Smooth muscle cell (in vitro differentiated cells): ENCODE measurements around the gene CYP2C9. TPM values are rescaled to one million over a fixed set of nuclear protein-coding genes. Genes with fewer than 3 reads are reported as not detected.
"Not testable (repeated sequence)": the region's sequence is repeated elsewhere in the genome, so short reads cannot be mapped to it uniquely, and the experiment has no call there.

Experiments used
- DNase-seq: peaks from one replicate; lab custom pipeline; 2025; ENCODE audit not compliant: unreplicated experiment; lab: John Stamatoyannopoulos, UW
- H2AFZ ChIP-seq: fragments of 200-600 bp; sonication (generic); 2 replicates; pipeline ENCODE4 v1.6.0; 2016; ENCODE audit warnings: antibody characterized with exemption, low read depth, mild to moderate bottlenecking
- H3F3A ChIP-seq: fragments of 200-600 bp; sonication (generic); 2 replicates; pipeline ENCODE4 v1.6.0; 2017; ENCODE audit warnings: antibody characterized with exemption, low read depth
- H3K27ac ChIP-seq: fragments of 200-600 bp; sonication (generic); 2 replicates; pipeline ENCODE4 v1.5.1; 2016; ENCODE audit warnings: low read depth, mild to moderate bottlenecking
- H3K27me3 ChIP-seq: fragments of 200-600 bp; sonication (generic); 2 replicates; pipeline ENCODE4 v1.6.1; 2016; ENCODE audit warnings: low read depth, mild to moderate bottlenecking
- H3K36me3 ChIP-seq: fragments of 200-600 bp; sonication (generic); 2 replicates; pipeline ENCODE4 v1.5.1; 2016; ENCODE audit warnings: low read depth
- H3K4me1 ChIP-seq: fragments of 200-600 bp; sonication (generic); 2 replicates; pipeline ENCODE4 v1.5.1; 2016; ENCODE audit warnings: low read depth
- H3K4me2 ChIP-seq: fragments of 200-600 bp; sonication (generic); 2 replicates; pipeline ENCODE4 v1.6.0; 2016; ENCODE audit warnings: mild to moderate bottlenecking
- H3K4me3 ChIP-seq: fragments of 200-600 bp; sonication (generic); 2 replicates; pipeline ENCODE4 v1.5.1; 2016; ENCODE audit warnings: mild to moderate bottlenecking
- H3K79me2 ChIP-seq: fragments of 200-600 bp; sonication (generic); 2 replicates; pipeline ENCODE4 v1.6.0; 2016; ENCODE audit warnings: low read depth, mild to moderate bottlenecking
- H3K9ac ChIP-seq: fragments of 200-600 bp; sonication (generic); 2 replicates; pipeline ENCODE4 v1.6.0; 2016; ENCODE audit warnings: low read depth
- H3K9me3 ChIP-seq: fragments of 200-600 bp; sonication (generic); replicated peaks from 2 replicates; pipeline ENCODE4 v1.5.1; 2016; ENCODE audit warnings: low read depth
- H4K20me1 ChIP-seq: fragments of 200-600 bp; sonication (generic); 2 replicates; pipeline ENCODE4 v1.6.0; 2016; ENCODE audit warnings: low read depth
- WGBS: methylation state at CpG from one replicate; pipeline ENCODE4 v1.1.7; 2016; ENCODE audit warnings: low lambda C conversion rate; 5-methylcytosine and 5-hydroxymethylcytosine counted together
- polyA plus RNA-seq: library from polyadenylated mRNA; unstranded; fragments of >200 nt; fragmentation: Nextera tagmentation; extraction: Ambion mirVana; gene quantifications from 2 replicates; pipeline ENCODE4 v1.2.1, GENCODE V29; 2016
- total RNA-seq: library from RNA; depleted of rRNA; stranded (reverse); fragments of >200 nt; gene quantifications from 2 replicates; pipeline ENCODE4 v1.2.3, GENCODE V29; 2014
- TF ChIP-seq, protein P1 (sequence below): fragments of 200-600 bp; sonication (generic); IDR thresholded peaks from 2 replicates; pipeline ENCODE4 v1.5.1; 2017; ENCODE audit warnings: borderline replicate concordance, mild to moderate bottlenecking, antibody characterized with exemption; ENCODE audit not compliant: insufficient read depth, poor library complexity, severe bottlenecking

Gene CYP2C9
- 0.63 and 1.3 TPM in 2 replicates for total RNA-seq
- 0.10 TPM in 1 of 2 replicates, not detected in the other for polyA plus RNA-seq

- H3K4me1 ChIP-seq: no peaks in the 10 kb centered on the region
- H2AFZ ChIP-seq: no peak within 1 kb of the TSS
- H4K20me1 ChIP-seq: no peaks in the 10 kb centered on the region
- H3K27ac ChIP-seq: no peak within 1 kb of the TSS
- no peak within 1 kb of the TSS for H3K4me2 ChIP-seq
- 80% methylated on average over 2 of the region's 2 CpGs for whole genome bisulfite sequencing
- no peaks in the 10 kb centered on the region for H3K9me3 ChIP-seq
- no peak for DNase-seq
- no peaks in the 10 kb centered on the region for H3K27me3 ChIP-seq
- H3K4me3 ChIP-seq: no peak within 1 kb of the TSS
- H3K36me3 ChIP-seq: no peaks in the 10 kb centered on the region
- H3K9ac ChIP-seq: no peak within 1 kb of the TSS
- no peaks in the 10 kb centered on the region for H3F3A ChIP-seq
- TF ChIP-seq, protein P1, sequence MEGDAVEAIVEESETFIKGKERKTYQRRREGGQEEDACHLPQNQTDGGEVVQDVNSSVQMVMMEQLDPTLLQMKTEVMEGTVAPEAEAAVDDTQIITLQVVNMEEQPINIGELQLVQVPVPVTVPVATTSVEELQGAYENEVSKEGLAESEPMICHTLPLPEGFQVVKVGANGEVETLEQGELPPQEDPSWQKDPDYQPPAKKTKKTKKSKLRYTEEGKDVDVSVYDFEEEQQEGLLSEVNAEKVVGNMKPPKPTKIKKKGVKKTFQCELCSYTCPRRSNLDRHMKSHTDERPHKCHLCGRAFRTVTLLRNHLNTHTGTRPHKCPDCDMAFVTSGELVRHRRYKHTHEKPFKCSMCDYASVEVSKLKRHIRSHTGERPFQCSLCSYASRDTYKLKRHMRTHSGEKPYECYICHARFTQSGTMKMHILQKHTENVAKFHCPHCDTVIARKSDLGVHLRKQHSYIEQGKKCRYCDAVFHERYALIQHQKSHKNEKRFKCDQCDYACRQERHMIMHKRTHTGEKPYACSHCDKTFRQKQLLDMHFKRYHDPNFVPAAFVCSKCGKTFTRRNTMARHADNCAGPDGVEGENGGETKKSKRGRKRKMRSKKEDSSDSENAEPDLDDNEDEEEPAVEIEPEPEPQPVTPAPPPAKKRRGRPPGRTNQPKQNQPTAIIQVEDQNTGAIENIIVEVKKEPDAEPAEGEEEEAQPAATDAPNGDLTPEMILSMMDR: no peak
- no peaks in the 10 kb centered on the region for H3K79me2 ChIP-seq
Observed at GRCh38 chr10:94938383-94938782, at the start of gene CYP2C9. Gene CYP2C9 (plus strand): TSS chr10:94938658. CDS start chr10:94938683, 25 bp downstream.

GRCh38 chr10:94889123-94889522 is 49.3 kb upstream of the CYP2C9 start:
- H3K4me3 ChIP-seq: no peak overlapping the region
- H3K4me1 ChIP-seq: no peaks in the 10 kb centered on the region
- no peaks in the 10 kb centered on the region for H3K36me3 ChIP-seq
- WGBS: 83% methylated on average over 3 of the region's 3 CpGs
- no peak overlapping the region for H3K27ac ChIP-seq
- no peaks in the 10 kb centered on the region for H3K9me3 ChIP-seq
- H2AFZ ChIP-seq: no peak overlapping the region
- TF ChIP-seq, protein P1: no peak
- no peaks in the 10 kb centered on the region for H3F3A ChIP-seq
- H3K27me3 ChIP-seq: no peaks in the 10 kb centered on the region
- H4K20me1 ChIP-seq: no peaks in the 10 kb centered on the region
- H3K9ac ChIP-seq: no peak overlapping the region
- H3K79me2 ChIP-seq: no peaks in the 10 kb centered on the region
- H3K4me2 ChIP-seq: no peak overlapping the region
- no peak for DNase-seq

GRCh38 chr10:94890264-94891022 is 48.0 kb upstream of the CYP2C9 start:
- Histone ChIP-seq H3K36me3 (no peaks in the 10 kb centered on the region), H3K27me3 (no peaks in the 10 kb centered on the region), H4K20me1 (no peaks in the 10 kb centered on the region), H3K9me3 (no peaks in the 10 kb centered on the region), H3K4me2 (no peak overlapping the region), H3K4me1 (no peaks in the 10 kb centered on the region), H3F3A (no peaks in the 10 kb centered on the region), H3K9ac (no peak overlapping the region), H2AFZ (no peak overlapping the region), H3K4me3 (no peak overlapping the region), H3K79me2 (no peaks in the 10 kb centered on the region), H3K27ac (no peak overlapping the region)
- DNase-seq: no peak
- 76% methylated on average over 4 of the region's 4 CpGs for WGBS
- TF ChIP-seq, protein P1: no peak

GRCh38 chr10:94898414-94898813 is 40.0 kb upstream of the CYP2C9 start:
- not testable (repeated sequence) for H3K4me2 ChIP-seq, H4K20me1 ChIP-seq, H3K27ac ChIP-seq, H3K9me3 ChIP-seq, DNase-seq, H3K4me3 ChIP-seq, H3K79me2 ChIP-seq, H3K4me1 ChIP-seq, H3K36me3 ChIP-seq, H3K9ac ChIP-seq, H2AFZ ChIP-seq, H3K27me3 ChIP-seq, H3F3A ChIP-seq
- WGBS: 84% methylated on average over 7 of the region's 7 CpGs
